ENCODE data around the gene TSPY10.
"Not testable (repeated sequence)": the region's sequence is repeated elsewhere in the genome, so short reads cannot be mapped to it uniquely, and the experiment has no call there.

DNA sequence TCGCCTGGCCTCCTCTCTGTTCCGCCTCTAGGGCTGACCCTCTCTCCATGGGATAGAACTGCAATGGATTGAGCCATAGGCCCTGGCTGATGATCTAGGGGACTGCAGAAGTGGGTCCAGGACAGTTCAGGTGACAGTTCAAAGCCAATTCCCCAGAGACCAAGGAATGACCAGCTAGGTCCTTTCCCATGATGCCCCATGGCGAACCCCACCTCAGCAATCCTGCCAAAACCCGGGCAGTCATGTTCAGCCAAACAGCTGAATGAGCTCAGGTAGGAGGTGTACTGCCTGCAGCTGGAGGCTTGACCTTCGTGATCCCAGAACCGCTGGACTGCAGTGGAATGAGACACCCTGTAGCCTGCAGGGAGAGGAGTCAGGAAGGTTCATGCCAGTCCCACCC lies 23.3 kb upstream of the TSPY10 start:
- TF ChIP-seq, protein P1, sequence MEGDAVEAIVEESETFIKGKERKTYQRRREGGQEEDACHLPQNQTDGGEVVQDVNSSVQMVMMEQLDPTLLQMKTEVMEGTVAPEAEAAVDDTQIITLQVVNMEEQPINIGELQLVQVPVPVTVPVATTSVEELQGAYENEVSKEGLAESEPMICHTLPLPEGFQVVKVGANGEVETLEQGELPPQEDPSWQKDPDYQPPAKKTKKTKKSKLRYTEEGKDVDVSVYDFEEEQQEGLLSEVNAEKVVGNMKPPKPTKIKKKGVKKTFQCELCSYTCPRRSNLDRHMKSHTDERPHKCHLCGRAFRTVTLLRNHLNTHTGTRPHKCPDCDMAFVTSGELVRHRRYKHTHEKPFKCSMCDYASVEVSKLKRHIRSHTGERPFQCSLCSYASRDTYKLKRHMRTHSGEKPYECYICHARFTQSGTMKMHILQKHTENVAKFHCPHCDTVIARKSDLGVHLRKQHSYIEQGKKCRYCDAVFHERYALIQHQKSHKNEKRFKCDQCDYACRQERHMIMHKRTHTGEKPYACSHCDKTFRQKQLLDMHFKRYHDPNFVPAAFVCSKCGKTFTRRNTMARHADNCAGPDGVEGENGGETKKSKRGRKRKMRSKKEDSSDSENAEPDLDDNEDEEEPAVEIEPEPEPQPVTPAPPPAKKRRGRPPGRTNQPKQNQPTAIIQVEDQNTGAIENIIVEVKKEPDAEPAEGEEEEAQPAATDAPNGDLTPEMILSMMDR (IDR thresholded peaks at IDR 0.05; ENCODE audit: low read length), result not testable (repeated sequence)
- not testable (repeated sequence) for TF ChIP-seq EZH2phosphoT487 (IDR thresholded peaks at IDR 0.05; ENCODE audit: low read length); EZH2 (optimal IDR thresholded peaks at IDR 0.05; ENCODE audit: low read depth, low read length)

Measured in MM.1S (cell line).